Measurements from ENCODE around the gene GRB2. TPM values are rescaled to one million over a fixed set of nuclear protein-coding genes. Genes with fewer than 3 reads are reported as not detected.

The GRB2 gene
- total RNA-seq, 2 experiments from 2014 or later = 244 to 308 TPM

DNA sequence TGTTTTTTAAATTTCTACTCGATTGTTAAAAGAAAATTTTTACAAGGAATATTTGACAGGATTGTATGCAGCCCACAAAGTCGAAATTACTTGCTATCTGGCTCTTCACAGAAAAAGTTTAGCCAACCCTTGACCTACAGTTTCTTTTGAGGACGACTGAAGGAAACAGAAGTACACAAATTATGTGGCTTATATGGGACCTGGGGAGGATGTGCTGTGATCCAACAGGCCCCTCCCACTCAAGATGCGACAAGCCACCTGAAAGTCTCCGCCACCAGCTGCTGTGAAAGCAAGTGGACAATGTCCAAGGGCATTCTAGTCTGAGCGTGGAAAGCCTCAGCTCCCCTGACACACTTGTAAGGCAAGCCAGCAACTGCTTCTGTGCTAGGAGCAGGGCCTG lies 73.8 kb downstream of the GRB2 start:
- CTCF ChIA-PET (ENCODE audit: unreplicated experiment) = interaction anchor here (0.6 kb wide), 1 partner anchor 12 kb away, joined by 3 read pairs; no protein-coding TSS in a partner anchor
- Histone ChIP-seq H3K27ac (ENCODE audit: low read depth, low read length, poor library complexity, severe bottlenecking) (peak overlapping the region; percentile 34), H4K20me1 (ENCODE audit: insufficient read depth, low read length) (peaks cover 6% of the 10 kb centered on the region; the same call in 1 of the 2 replicates), H2AFZ (ENCODE audit: low read length) (no peak overlapping the region), H3K4me1 (ENCODE audit: insufficient read depth, low read length, poor library complexity, severe bottlenecking) (peaks cover 61% of the 10 kb centered on the region), H3K9me3 (ENCODE audit: low read length) (no peaks in the 10 kb centered on the region), H3K79me2 (ENCODE audit: insufficient read depth, low read depth, low read length) (peaks cover 94% of the 10 kb centered on the region), H3K4me2 (ENCODE audit: low read length) (peak overlapping the region; percentile 37), H3K4me3 (ENCODE audit: low read depth, low read length, poor library complexity, severe bottlenecking) (no peak overlapping the region), H3K9me2 (ENCODE audit: insufficient read depth, low read length) (no peaks in the 10 kb centered on the region), H3K36me3 (ENCODE audit: insufficient read depth, low read length) (peaks cover 76% of the 10 kb centered on the region)
- BruUV-seq (replicated peaks) = no TSS peak
- POLR2A ChIA-PET = interaction anchor here (1.1 to 23.2 kb wide), 3 partner anchors 11 to 18 kb away, joined by 3 to 393 read pairs (median 4); no protein-coding TSS in a partner anchor
- no peak for TF ChIP-seq EZH2phosphoT487 (IDR thresholded peaks at IDR 0.05; ENCODE audit: borderline replicate concordance, low read depth, low read length)
- TF ChIP-seq, protein P1, sequence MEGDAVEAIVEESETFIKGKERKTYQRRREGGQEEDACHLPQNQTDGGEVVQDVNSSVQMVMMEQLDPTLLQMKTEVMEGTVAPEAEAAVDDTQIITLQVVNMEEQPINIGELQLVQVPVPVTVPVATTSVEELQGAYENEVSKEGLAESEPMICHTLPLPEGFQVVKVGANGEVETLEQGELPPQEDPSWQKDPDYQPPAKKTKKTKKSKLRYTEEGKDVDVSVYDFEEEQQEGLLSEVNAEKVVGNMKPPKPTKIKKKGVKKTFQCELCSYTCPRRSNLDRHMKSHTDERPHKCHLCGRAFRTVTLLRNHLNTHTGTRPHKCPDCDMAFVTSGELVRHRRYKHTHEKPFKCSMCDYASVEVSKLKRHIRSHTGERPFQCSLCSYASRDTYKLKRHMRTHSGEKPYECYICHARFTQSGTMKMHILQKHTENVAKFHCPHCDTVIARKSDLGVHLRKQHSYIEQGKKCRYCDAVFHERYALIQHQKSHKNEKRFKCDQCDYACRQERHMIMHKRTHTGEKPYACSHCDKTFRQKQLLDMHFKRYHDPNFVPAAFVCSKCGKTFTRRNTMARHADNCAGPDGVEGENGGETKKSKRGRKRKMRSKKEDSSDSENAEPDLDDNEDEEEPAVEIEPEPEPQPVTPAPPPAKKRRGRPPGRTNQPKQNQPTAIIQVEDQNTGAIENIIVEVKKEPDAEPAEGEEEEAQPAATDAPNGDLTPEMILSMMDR (conservative IDR thresholded peaks at IDR 0.05; ENCODE audit: low read length) = no peak
- peak; percentile 49 for DNase-seq (ENCODE audit: low spot score)
- intact Hi-C loops (cut with micrococcal nuclease; ENCODE audit: unreplicated experiment) = no loop called here

DNA sequence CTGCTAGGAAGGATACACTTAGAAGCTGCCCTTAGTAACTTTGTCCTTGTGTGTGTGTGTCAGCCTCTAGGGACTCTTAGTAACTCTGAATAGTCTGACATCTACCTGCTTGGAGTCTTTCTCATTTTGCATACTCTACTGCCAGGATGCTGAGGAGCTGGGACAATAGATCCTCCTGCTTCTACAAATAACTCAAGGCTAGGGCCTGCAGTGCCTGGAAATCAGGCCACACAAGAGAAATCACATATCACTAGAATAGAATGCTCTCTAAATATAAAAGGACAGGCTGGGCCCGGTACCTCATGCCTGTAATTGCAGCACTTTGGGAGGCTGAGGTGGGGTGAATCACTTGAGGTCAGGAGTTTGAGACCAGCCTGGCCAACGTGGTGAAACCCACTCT lies 77.7 kb downstream of the GRB2 start:
- Histone ChIP-seq H3K9me2 (ENCODE audit: insufficient read depth, low read length) (no peaks in the 10 kb centered on the region), H3K4me1 (ENCODE audit: insufficient read depth, low read length, poor library complexity, severe bottlenecking) (peaks cover 59% of the 10 kb centered on the region), H4K20me1 (ENCODE audit: insufficient read depth, low read length) (no peaks in the 10 kb centered on the region), H3K27ac (ENCODE audit: low read depth, low read length, poor library complexity, severe bottlenecking) (peak overlapping the region; percentile 16), H3K4me2 (ENCODE audit: low read length) (no peak overlapping the region), H3K36me3 (ENCODE audit: insufficient read depth, low read length) (peaks cover 89% of the 10 kb centered on the region), H3K79me2 (ENCODE audit: insufficient read depth, low read depth, low read length) (peaks cover 84% of the 10 kb centered on the region), H2AFZ (ENCODE audit: low read length) (no peak overlapping the region), H3K9me3 (ENCODE audit: low read length) (no peaks in the 10 kb centered on the region), H3K4me3 (ENCODE audit: low read depth, low read length, poor library complexity, severe bottlenecking) (no peak overlapping the region)
- intact Hi-C loops (cut with micrococcal nuclease; ENCODE audit: unreplicated experiment) = no loop called here
- no peak for DNase-seq (ENCODE audit: low spot score)
- ChIA-PET POLR2A (interaction anchor here (23.2 kb wide), 1 partner anchor 15 kb away, joined by 393 read pairs; no protein-coding TSS in a partner anchor), CTCF (ENCODE audit: unreplicated experiment) (no interaction called here)
- BruUV-seq (replicated peaks) = no TSS peak
- TF ChIP-seq, protein P1 (conservative IDR thresholded peaks at IDR 0.05; ENCODE audit: low read length) = no peak
- TF ChIP-seq EZH2phosphoT487 (IDR thresholded peaks at IDR 0.05; ENCODE audit: borderline replicate concordance, low read depth, low read length) = no peak

DNA sequence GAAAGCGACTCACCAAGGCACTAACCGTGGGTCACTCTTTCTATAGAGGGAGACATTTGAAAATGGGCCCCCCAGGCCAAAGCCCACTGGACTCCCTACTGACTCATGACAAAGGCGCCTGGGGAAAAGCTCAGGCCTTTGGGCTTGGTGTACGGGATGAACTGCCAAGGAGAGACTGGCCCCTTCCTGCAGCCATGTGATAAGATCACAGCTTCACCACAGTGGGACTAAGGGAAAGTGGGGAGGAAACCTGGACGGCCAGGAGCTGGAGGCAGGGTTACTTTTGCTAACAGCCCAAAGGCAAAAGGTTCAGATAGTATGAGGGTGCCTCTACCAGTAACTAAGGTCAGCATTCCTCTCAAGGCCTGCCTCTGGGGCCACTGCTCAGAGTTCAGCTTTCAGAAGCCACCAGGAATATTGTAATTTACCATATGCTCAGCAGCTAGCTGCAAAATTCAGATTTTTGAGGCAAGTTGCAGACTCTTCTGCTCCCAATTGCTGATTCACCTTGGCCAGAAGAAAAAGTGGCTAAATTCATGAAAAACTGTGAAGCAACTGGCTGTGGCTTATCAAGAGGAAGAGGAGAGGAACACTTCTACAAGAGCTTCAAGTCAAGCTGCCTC lies 79.1 kb downstream of the GRB2 start:
- no peaks in the 10 kb centered on the region for H3K9me3 ChIP-seq (ENCODE audit: low read length)
- no peak for DNase-seq (ENCODE audit: low spot score)
- H3K4me3 ChIP-seq (ENCODE audit: low read depth, low read length, poor library complexity, severe bottlenecking) = no peak overlapping the region
- H4K20me1 ChIP-seq (ENCODE audit: insufficient read depth, low read length) = no peaks in the 10 kb centered on the region
- no peak overlapping the region for H2AFZ ChIP-seq (ENCODE audit: low read length)
- no peaks in the 10 kb centered on the region for H3K9me2 ChIP-seq (ENCODE audit: insufficient read depth, low read length)
- H3K36me3 ChIP-seq (ENCODE audit: insufficient read depth, low read length) = peaks cover 89% of the 10 kb centered on the region
- intact Hi-C loops (cut with micrococcal nuclease; ENCODE audit: unreplicated experiment) = no loop called here
- H3K4me2 ChIP-seq (ENCODE audit: low read length) = no peak overlapping the region
- ChIA-PET POLR2A (interaction anchor here (0.7 to 23.2 kb wide), 8 partner anchors 9 to 625 kb away, joined by 3 to 393 read pairs (median 6); partner anchors contain the start of gene SLC25A19), CTCF (ENCODE audit: unreplicated experiment) (interaction anchor here (0.6 to 1.4 kb wide), 2 partner anchors 11 to 56 kb away, joined by 3 to 6 read pairs; partner anchors contain the start of gene MIF4GD)
- TF ChIP-seq EZH2phosphoT487 (IDR thresholded peaks at IDR 0.05; ENCODE audit: borderline replicate concordance, low read depth, low read length) = no peak
- TF ChIP-seq, protein P1 (conservative IDR thresholded peaks at IDR 0.05; ENCODE audit: low read length) = no peak
- H3K4me1 ChIP-seq (ENCODE audit: insufficient read depth, low read length, poor library complexity, severe bottlenecking) = peaks cover 58% of the 10 kb centered on the region
- BruUV-seq (replicated peaks) = no TSS peak
- peaks cover 84% of the 10 kb centered on the region for H3K79me2 ChIP-seq (ENCODE audit: insufficient read depth, low read depth, low read length)
- peak overlapping the region; percentile 47 for H3K27ac ChIP-seq (ENCODE audit: low read depth, low read length, poor library complexity, severe bottlenecking)

All from OCI-LY7 (cell line).